GM21390 (cell line): ENCODE results near the gene MYBPH.

ENCODE experiments used
- ATAC-seq: cut with Tn5 transposase; IDR thresholded peaks from one replicate; pipeline ENCODE4 v1.9.1; 2021; ENCODE audit not compliant: unreplicated experiment

MYBPH gene

DNA sequence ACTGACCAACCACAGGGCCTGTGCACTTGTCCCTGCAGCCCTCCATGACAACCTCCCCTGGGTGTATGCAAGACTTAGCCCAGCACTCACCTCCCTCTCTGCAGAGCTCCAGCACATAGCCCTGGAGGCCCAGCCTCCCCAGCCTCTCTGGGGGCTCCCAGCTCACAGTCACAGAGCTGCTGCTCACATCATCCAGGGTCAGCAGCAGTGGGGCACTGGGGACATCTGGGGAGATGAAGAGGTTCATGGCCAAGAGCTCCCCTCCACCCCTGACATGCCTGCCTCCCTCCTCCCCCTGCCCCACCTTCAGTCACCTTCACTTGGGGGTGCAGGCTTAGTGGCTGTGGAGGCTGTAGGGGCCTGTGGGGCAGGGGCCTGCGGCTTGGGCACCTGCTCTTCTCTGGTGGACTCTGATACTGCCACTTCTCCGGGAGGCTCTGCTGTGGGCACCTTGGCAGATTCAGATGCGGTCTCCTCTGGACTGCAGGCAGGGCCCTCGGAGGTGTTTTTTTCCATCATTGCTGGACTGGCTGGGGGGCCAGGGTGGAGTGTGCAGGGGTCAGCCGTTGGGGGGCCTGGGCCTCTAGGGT is at the start of gene MYBPH:
Gene MYBPH, minus strand, starts transcription at position 590 of the 590 bp plus-strand sequence. Its CDS starts 71 bp downstream, at position 519.
- ATAC-seq: no peak

DNA sequence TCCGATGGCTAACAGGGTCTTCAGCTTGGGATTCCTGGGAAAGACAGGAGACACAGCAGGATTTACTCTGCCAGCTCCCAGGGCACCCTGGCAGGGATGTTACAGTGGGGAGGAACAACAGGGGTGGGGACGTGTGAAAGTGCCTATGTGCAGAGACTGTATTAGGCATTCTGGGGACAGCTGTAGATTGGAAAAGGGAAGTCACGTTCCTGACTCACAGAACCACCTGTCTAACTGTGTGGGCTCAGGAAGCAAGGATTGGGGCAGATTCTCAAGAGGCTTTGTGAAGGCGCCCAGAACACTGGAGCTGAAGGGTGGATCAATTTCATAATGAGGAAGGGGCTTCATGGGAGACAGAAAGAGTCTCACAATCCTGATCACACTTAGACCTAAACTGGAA is 49.4 kb upstream of the MYBPH start:
- ATAC-seq: no peak

- no peak for ATAC-seq
Observed at GRCh38 chr1:203223012-203223775, 47.6 kb upstream of the MYBPH start.

DNA sequence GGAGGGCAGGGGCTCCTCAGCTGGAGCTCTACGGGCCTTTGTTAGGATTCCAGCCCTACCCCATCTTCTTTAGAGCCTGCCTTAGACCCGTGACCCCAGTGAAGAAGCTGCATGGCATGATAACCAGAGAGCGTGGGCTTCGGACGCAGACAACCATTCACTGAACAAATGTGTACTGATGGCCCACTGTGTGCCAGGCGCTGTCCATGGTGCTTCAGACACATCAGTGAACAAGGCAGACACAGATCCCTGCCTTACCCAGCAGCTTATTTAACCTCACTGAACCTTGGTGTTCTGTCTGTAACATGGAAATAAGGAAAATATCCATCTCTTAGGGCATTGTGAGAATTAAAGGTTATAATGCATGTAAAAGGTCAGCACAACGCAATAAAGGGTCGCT is 44.3 kb upstream of the MYBPH start:
- no peak for ATAC-seq

DNA sequence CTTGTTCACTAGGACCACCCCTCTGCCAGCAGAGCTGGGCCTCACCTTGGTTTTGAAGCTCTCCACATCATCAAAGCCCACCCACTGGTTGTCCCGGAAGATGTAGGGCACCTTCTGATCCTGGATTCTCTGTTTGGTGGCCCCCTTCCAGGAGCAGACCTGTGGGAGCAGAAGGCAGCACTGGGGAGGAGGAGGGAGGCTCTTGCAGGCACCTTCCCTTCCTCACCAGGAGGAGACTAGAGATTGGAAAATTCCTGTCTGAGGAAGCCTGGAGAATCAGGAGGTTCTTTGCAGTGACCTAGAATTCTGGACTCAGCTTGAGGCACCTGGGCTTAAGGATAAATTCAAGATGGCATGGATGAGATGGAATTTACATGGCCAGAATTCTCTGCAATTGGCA is 43.5 kb upstream of the MYBPH start:
- ATAC-seq: no peak

- ATAC-seq: no peak
Observed at GRCh38 chr1:203217668-203218067, 42.0 kb upstream of the MYBPH start.

GRCh38 chr1:203217139-203217655 is 41.6 kb upstream of the MYBPH start:
- ATAC-seq: no peak

GRCh38 chr1:203216274-203217138 is 40.9 kb upstream of the MYBPH start:
- ATAC-seq: no peak

- ATAC-seq: no peak
Observed at GRCh38 chr1:203215573-203215972, 39.9 kb upstream of the MYBPH start.

- no peak for ATAC-seq
Observed at GRCh38 chr1:203214871-203215270, 39.2 kb upstream of the MYBPH start.

- ATAC-seq: no peak
Observed at GRCh38 chr1:203213126-203213525, 37.5 kb upstream of the MYBPH start.

DNA sequence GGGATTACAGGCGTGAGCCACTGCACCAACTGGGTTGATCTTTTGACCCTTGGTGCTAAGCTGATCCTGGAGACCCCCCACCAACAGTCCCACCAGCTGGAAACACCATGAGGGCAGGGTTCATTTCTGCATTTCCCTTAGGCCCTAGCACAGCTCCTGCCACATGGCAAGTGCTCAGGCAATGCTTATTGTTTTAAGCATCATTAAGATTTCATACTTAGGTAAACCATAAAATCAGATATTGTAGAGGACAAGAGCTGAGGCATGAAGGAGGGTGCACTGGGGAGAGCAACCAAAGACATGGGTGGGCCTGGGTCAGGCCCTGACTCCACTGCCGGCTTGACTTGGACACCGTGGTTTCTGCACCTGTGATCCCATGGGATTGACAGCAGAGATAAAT is 36.2 kb upstream of the MYBPH start:
- ATAC-seq: no peak

DNA sequence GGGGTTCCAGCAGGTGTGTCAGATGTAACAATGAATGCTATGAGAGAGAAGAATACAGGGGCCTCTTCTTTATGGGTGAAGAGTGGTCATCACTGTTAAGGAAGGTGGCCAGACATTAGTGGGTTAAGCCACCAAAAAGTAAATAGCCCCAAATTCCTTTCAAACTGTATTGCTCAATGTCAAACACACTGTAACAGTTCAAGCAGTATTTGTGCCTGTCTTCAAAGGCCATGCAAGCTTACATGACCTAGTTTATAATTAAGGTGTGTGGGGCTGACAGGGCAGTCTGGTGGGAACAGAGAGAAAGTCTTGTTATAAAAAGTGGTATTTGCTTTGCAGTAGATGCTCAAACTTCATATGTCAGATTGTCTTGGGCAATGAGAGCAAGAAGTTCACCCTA is 35.4 kb upstream of the MYBPH start:
- ATAC-seq: no peak

DNA sequence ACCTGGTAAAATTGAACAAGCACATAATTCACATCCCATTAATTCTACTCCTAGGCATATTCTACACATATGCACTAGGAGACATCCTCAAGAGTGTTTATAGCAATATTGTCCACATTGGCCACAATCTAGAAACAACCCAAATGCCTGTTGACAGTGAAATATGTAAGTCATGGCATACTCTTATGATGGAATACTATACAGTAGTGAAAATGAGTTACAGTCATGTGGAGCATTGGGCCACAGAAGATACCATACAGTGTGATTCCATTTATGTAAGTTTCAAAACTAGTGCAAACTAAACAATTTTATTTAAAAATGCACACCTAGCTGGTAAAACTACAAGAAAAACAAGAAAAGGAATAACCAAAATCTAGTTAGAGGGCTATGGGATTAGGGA is 34.7 kb upstream of the MYBPH start:
- no peak for ATAC-seq

DNA sequence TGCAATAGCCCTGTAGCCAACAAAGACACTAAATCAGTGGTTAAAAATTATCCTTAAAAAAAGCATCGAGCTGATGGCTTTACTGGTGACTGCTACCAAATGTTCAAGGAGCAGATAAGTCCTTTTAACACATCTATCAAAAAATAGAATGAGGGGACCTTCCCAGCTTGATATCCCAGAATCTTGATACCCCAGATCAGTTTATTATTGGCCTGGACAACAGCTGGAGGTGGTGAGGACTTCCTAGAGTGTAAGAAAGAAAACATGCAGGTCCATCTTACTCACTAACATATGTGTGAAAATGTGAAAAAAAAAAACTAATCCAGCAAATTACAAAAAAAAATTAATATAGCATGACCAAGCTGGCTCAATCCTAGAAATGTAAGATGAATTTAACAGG is 32.6 kb upstream of the MYBPH start:
- no peak for ATAC-seq

DNA sequence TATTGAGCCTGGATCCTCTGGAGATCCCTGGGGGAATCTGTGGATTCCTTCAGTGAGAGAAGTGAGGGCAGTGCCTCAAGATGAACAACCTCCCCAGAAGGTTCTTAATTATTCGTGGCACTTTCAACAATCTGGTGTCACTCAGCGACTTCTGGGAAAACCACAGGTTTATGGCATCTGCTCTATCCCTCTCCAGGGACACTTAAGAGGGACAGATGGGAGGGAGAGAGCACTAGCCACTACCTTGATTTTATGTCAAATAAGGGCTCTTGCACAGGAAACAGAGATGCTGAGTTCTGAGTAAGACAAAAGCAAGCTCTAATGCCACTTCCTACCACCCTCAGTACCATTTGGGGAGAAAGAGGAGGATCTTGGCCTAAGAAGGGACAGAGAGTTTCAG is 32.1 kb upstream of the MYBPH start:
- ATAC-seq: no peak

GRCh38 chr1:203206129-203206687 is 30.6 kb upstream of the MYBPH start:
- no peak for ATAC-seq

DNA sequence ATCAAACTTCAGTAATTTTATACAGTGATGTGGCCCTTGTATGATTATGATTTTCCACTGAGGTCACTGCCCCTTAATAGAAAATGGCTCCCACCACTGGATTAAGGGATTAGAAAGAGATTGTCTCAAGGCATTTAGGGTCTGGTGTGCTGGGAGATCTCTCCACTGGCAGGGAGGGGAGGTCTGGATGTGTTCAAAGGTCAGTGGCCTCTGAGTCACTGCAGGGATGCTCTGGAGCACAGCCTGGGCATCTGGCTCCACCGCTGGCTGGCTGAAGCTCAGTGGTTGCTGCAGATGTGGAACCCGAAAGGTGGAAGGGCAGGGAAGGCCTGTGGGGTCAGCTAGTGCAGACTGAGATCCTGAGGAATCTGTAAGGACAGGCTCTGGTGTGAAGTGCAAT is 29.1 kb upstream of the MYBPH start:
- ATAC-seq: no peak

DNA sequence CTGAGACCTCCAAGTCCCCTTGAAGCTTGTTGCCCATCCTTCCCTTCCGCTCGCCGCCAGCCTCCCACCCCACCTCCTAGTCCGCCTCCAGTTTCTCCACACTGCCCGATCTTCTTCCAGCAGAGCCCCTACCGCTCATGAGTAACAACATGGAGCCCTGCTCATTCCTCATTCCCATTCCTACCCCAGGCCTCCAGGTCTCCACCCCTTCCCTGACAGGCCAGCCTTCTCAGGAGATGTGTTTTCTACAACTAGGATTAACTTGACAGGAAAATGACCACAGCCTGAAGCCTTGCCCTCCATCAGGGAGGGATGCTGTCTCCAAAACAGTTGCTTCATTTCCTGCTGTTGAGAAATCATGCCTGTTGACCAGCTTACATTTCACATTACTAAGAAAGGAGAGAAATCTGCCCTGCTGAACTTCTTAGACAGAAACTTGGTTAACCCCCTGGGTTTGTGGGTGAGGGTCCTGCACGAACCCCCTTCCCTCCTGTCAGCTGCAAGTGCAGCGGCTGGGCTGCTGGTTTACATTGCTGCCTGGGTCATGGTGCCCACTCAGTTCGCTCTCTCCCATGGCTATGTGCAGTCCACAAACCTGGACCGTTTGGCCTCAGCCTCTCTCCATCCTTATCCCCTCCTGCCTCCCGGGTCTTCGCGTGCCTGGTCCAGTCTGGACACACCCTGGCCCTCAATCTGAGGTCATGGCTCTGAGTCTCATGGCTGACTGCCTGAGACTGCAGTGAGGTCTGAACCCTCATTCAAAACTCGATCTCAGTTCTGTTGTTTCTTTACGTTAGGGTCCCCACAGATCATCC is 27.0 kb upstream of the MYBPH start:
- ATAC-seq: no peak

DNA sequence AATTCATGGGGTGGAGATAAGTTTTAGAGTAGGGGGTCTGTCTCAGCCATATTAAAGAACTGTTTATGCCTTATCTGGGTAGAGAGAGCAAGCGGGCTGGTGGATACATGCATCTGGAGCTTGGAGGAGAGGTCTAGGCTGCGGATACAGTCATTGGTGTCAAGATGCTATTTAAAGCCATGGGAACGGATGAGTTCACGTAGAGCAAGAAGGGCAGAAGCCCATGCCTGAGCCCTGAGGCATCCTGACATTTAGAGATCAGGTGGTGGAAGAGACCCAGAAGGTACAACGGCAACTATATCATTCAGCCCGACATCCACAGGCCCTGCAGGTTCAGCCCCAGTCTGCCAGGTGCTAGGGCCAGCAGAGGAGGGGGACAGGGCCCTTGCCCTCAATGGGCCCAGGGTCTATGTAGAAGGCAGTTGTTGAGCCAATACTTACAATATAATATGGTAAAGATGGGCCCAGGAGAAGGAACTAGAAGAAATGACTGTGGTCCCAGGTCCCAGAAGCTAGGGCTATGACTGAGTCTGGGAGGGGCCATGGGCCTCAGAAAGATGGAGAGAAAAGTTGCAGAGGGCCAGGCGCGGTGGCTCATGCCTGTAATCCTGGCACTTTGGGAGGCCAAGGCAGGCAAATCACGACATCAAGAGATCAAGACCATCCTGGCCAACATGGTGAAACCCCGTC is 26.0 kb upstream of the MYBPH start:
- ATAC-seq: no peak
